ENCODE results near the gene COX5A.

The COX5A gene

DNA sequence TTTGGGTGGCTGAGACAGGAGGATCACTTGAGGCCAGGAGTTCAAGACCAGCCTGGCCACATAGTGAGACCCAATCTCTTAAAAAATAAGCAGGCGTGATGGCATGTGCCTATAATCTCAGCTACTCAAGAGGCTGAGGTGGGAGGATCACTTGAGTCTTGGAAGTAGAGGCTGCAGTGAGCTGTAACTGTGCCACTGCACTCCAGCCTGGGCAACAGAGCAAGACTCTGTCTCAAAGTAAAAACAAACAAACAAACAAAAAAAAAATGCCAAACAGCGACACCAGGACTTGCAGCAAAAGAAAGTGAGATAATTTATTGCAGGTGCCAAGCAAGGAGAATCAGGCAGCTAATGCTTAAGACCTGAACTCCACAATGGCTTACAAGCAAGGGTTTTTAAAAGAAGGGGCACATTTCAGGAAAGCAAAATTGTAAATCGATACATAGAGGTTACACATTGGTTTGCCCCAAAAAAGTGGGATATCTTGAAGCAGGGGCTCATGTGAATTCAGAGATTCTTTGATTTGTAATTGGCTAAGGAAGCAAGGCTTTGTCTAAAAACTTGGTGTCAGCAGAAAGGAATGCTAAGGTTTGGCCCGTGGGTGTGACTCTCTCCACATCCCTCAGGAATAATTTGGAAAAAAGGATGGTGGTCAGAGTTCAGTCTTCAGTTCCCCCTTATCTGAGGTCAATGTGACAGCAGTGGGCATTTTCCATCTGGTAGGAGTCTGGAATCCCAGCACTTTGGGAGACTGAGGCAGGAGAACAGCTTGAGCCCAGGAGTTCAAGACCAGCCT, 53.2 kb downstream of the COX5A start:
- TF ChIP-seq POLR2A (IDR thresholded peaks at IDR 0.05; ENCODE audit: extremely low read depth, insufficient read length) (no peak), MYC (IDR thresholded peaks at IDR 0.05; ENCODE audit: low read depth, low read length) (no peak)
- TF ChIP-seq, protein P1, sequence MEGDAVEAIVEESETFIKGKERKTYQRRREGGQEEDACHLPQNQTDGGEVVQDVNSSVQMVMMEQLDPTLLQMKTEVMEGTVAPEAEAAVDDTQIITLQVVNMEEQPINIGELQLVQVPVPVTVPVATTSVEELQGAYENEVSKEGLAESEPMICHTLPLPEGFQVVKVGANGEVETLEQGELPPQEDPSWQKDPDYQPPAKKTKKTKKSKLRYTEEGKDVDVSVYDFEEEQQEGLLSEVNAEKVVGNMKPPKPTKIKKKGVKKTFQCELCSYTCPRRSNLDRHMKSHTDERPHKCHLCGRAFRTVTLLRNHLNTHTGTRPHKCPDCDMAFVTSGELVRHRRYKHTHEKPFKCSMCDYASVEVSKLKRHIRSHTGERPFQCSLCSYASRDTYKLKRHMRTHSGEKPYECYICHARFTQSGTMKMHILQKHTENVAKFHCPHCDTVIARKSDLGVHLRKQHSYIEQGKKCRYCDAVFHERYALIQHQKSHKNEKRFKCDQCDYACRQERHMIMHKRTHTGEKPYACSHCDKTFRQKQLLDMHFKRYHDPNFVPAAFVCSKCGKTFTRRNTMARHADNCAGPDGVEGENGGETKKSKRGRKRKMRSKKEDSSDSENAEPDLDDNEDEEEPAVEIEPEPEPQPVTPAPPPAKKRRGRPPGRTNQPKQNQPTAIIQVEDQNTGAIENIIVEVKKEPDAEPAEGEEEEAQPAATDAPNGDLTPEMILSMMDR (IDR thresholded peaks at IDR 0.05; ENCODE audit: low read depth, low read length), result no peak
- TF ChIP-seq, protein P2, sequence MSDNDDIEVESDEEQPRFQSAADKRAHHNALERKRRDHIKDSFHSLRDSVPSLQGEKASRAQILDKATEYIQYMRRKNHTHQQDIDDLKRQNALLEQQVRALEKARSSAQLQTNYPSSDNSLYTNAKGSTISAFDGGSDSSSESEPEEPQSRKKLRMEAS (IDR thresholded peaks at IDR 0.05; ENCODE audit: low read depth, low read length), result no peak
- DNase-seq (ENCODE audit: low read depth), result no peak
- H3K4me3 ChIP-seq (ENCODE audit: low read depth, low read length), result no peak overlapping the region

DNA sequence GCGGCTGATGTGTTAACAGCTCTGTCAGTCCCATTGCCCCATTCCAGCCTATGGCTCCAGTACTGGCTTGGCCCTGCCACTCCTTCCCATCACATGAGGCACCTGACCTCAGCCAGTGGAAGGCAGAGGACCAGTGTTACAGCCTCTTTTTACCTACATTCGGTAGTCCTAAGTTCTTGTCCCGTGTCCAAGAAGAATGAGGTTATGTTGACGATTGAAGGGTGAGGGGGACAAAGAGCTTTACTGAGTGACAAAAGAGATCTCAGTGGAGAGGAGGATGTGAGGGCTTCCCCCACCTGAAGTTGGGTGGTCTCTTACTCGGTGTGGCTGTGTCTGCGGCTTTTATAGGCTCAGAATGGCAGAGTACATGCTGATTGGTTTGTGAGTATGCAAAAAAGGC, 55.3 kb downstream of the COX5A start:
- no peak overlapping the region for H3K4me3 ChIP-seq (ENCODE audit: low read depth, low read length)
- no peak for DNase-seq (ENCODE audit: low read depth)
- TF ChIP-seq, protein P1 (IDR thresholded peaks at IDR 0.05; ENCODE audit: low read depth, low read length), result no peak
- TF ChIP-seq, protein P2 (IDR thresholded peaks at IDR 0.05; ENCODE audit: low read depth, low read length), result no peak
- TF ChIP-seq POLR2A (IDR thresholded peaks at IDR 0.05; ENCODE audit: extremely low read depth, insufficient read length), result no peak
- no peak for TF ChIP-seq MYC (IDR thresholded peaks at IDR 0.05; ENCODE audit: low read depth, low read length)

DNA sequence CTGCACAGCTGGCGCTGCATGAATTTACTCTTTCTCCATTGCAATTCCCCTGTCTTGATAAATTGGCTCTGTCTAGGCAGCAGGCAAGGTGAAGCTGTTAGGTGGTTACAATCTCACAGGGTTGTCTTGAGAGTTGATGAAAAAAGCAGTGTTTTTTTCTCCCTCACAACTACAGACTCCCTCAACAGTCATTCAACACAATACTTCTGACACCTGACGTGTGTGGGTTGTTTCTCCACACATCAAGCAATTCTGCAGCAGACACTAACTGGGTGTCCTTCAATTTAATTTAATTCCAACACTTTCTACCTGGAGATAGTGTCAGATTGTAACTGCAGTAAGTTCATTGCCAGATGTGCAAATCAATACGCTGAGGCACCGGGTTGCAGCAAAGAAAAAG, 59.6 kb downstream of the COX5A start:
- H3K4me3 ChIP-seq (ENCODE audit: low read depth, low read length), result no peak overlapping the region
- DNase-seq (ENCODE audit: low read depth), result no peak
- no peak for TF ChIP-seq MYC (IDR thresholded peaks at IDR 0.05; ENCODE audit: low read depth, low read length)
- TF ChIP-seq, protein P2 (IDR thresholded peaks at IDR 0.05; ENCODE audit: low read depth, low read length), result no peak

DNA sequence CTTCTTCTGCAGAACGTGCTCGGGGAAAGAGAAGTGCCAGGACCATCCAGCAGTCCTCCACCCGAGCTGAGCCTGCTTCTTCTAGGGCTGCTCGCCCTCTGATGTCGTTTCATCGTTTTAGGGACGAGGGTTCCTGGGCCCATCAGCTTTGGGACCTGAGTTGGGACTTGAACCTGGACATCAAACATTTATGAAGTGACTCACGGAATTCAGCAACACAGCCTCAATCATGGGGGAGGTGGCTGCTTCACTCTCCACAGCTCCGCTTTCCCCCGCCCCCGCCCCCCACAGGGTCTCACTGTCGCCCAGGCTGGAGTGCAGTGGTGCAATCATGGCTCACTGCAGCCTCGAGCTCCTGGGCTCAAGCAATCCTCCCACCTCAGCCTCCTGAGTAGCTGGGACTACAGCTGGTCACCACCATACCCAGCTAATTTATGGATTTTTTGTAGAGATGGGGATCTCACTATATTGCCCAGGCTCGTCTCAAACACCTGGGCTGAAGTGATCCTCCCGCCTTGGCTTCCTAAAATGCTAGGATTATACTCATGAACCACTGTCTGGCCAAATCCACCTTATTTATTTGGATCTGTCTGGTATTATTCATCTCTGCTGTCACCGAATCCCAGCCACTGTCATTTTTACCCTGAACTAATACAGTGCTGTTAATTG, 64.0 kb downstream of the COX5A start:
- peak; percentile 83 for DNase-seq (ENCODE audit: low read depth)
- TF ChIP-seq, protein P1 (IDR thresholded peaks at IDR 0.05; ENCODE audit: low read depth, low read length), result no peak
- TF ChIP-seq, protein P2 (IDR thresholded peaks at IDR 0.05; ENCODE audit: low read depth, low read length), result peak; percentile 22; the same call in 1 of the 2 replicates
- H3K4me3 ChIP-seq (ENCODE audit: low read depth, low read length), result peak overlapping the region; percentile 92

DNA sequence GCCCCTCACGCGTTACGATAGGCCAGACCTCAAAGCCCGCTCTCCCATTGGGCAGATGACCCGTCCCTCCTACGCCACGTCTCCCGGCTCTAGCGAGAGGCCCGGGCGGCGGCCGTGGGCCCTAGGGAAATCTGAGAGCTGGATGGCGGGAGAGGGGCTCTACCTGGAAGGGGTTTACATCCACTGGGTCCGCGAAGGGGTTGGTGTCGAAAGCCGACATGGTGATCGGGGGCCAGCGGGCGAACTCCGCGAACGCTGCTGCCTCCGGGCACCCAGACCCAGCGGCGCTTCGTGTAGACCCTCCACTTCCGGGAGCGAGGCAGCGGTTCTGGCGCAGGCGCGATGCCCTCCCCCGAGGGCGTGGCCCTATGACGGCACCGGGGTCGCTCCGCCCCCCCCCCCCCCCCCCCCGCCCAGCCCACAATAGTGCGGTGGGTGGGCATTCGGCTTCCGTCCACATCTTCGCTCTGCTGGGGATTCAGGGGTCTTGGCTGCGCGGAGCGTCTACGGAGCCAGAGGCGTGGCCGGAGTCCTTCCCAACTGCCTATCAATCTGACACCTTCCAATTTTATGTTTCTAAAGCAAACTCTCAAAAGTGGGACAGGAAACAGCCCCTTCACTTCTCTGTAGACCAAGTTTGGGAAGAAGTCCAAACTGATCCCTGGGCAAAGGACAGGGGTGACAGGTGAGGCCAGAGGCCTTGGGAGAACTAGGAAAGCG, 64.7 kb downstream of the COX5A start, which contains the start of gene SCAMP2:
Gene SCAMP2, minus strand, starts transcription at position 330 of the 720 bp plus-strand sequence. Its CDS starts 110 bp downstream, at position 220.
- H3K4me3 ChIP-seq (ENCODE audit: low read depth, low read length), result peak within 1 kb of the TSS; percentile 92
- DNase-seq (ENCODE audit: low read depth), result peak; percentile 97
- TF ChIP-seq POLR2A (IDR thresholded peaks at IDR 0.05; ENCODE audit: extremely low read depth, insufficient read length) (peak; percentile 94), MYC (IDR thresholded peaks at IDR 0.05; ENCODE audit: low read depth, low read length) (peak; percentile 62; the same call in 1 of the 2 replicates)
- TF ChIP-seq, protein P2 (IDR thresholded peaks at IDR 0.05; ENCODE audit: low read depth, low read length), result no peak
- TF ChIP-seq, protein P1 (IDR thresholded peaks at IDR 0.05; ENCODE audit: low read depth, low read length), result no peak

All from NB4 (cell line).